B cell (primary cell): Measurements from ENCODE around the gene LHX4.

ENCODE experiments used
- CTCF ChIP-seq: fragments of 200-600 bp; IDR thresholded peaks from one replicate; pipeline ENCODE4 v1.8.0; 2022; ENCODE audit warnings: antibody characterized with exemption, mild to moderate bottlenecking
- EZH2 ChIP-seq: IDR thresholded peaks from 2 replicates; pipeline ENCODE4 v1.6.1; 2012; ENCODE audit warnings: borderline replicate concordance, low read depth, mild to moderate bottlenecking, moderate library complexity, low read length; ENCODE audit not compliant: insufficient read depth, poor library complexity, severe bottlenecking

DNA sequence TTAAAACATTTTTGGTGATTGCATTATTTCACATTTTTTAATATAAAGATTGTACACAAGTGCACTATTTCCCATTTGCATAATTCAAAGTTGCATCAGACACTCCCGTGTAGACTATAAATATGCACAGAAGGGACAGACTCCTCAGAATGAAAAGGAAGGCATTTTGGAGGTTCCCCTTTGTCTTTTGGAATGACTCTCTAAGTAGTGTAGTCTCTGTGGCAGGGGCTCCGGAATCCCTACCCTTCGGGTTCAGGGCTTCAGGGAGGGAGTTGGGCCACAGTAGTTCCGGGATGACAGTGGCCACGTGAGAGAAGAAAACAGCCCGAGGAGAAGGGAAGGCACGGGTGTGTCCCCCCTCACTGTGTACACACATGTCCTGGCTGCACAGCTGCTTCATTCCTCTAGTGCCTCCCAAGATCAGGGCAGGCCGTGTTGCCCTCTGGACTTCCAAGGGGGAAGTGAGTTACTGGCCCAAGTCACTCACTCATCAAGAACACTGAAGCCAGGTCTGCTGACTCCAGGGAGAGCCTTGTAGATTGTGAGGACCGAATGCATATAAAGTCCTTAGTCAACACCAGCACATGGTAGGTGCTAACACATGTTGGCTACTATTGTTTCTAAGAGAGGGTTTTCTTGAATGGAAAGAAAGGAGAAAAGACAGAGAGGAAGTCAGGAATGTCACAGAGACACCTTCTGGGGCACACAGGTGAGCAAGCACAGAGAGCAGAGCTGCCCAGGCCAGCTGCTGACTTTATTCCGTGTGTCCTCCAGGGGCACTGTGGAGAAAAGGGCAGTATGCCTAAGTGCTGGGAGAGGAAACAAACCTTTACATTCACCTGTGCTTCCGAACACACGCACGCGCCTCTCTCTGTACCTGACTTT lies 39.8 kb downstream of the LHX4 start:
- TF ChIP-seq CTCF (no peak), EZH2 (no peak)
